Dendritic cell treated with granulocyte-macrophage colony-stimulating factor and Interleukin-4, amounts not matched to agents 40 ng/mL and 50 ng/mL, for 4 days (primary cell): Measurements from ENCODE around the gene PTPRD.

Experiments
- H3K27ac Mint-ChIP-seq: one replicate; pipeline ENCODE4 v1.8.0; 2022; ENCODE audit warnings: mild to moderate bottlenecking, mixed read lengths
- H3K27me3 Mint-ChIP-seq: one replicate; pipeline ENCODE4 v1.8.0; 2022; ENCODE audit warnings: mild to moderate bottlenecking, mixed read lengths
- H3K36me3 Mint-ChIP-seq: one replicate; pipeline ENCODE4 v1.8.0; 2022; ENCODE audit warnings: low read depth, mixed read lengths
- H3K4me1 Mint-ChIP-seq: one replicate; pipeline ENCODE4 v1.8.0; 2022; ENCODE audit warnings: low read depth, mixed read lengths
- H3K4me3 Mint-ChIP-seq: one replicate; pipeline ENCODE4 v1.8.0; 2022; ENCODE audit warnings: mild to moderate bottlenecking, moderate library complexity, mixed read lengths
- H3K9me3 Mint-ChIP-seq: one replicate; pipeline ENCODE4 v1.8.0; 2022; ENCODE audit warnings: mixed read lengths
- intact Hi-C: fragments of 100-400 bp; cut with micrococcal nuclease; formaldehyde crosslinking; loops from one replicate; pipeline ENCODE4 v1.15.0; 2022

The PTPRD gene

DNA sequence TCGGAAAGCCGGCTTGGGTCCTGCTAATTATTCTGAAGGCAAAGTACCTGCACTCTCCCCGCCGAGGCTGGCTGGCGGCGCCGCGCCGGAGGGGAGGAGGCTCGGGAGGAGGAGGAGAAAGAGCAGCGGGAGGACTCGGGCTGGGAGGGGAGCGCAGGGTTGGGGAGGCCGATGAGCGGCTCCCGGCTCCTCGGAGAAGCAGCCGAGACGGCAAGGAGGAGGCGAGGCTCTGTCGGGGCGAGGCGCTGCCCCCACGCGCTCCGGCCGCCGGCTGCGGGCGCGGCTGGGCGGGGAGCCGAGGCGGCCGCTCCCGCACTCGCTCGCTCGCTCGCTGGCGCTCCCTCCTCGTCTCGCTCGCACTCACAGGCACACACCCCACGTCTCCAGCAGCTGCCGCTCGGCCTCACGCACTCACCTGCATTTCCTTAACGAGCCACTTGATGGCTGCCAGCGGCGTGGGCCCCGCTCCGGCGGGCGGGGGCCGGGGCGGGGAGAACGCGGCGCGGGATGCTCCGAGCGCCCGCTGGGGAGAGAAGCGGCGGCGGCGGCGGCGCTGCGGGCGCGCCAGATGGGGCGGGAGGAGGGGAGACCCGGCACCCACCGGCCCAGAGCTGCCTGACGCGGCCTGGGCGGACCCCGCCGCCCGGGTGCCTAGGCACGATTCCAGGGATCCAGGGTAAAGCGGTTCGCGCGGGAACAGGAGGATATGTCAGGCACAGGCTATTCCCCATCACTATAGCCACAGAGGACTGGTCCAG is at the start of gene PTPRD:
PTPRD (minus strand) TSS at position 362 of the 758 bp plus-strand sequence.
- intact Hi-C loops: no loop called here

DNA sequence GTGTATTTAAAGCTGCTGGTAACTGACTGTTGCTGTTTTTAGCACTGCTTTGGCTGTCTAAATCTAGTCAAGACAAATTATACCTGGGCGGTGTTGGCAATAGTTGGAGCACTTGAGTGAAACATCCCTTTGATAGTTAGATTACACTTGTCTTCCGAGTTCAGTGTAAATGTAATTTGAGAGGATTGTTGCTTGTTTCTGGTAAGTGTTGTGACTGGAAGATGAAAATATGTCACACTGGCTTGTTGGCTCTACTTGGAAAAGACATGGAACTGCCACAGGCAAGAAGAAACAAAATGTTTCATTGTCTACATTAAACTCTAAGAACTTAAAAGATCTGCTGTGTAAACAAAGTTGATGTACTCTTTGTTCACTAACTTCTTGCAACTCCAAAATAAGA is 49.2 kb upstream of the PTPRD start:
- no peaks in the 10 kb centered on the region for H3K36me3 Mint-ChIP-seq
- H3K4me3 Mint-ChIP-seq: no peak overlapping the region
- H3K9me3 Mint-ChIP-seq: no peaks in the 10 kb centered on the region
- intact Hi-C loops: no loop called here
- H3K4me1 Mint-ChIP-seq: no peaks in the 10 kb centered on the region
- H3K27me3 Mint-ChIP-seq: no peaks in the 10 kb centered on the region
- no peak overlapping the region for H3K27ac Mint-ChIP-seq

More for the DNA sequence above, at the start of gene PTPRD:
- peaks cover 38% of the 10 kb centered on the region for H3K27me3 Mint-ChIP-seq
- H3K36me3 Mint-ChIP-seq: no peaks in the 10 kb centered on the region
- H3K27ac Mint-ChIP-seq: no peak within 1 kb of the TSS
- H3K4me1 Mint-ChIP-seq: no peaks in the 10 kb centered on the region
- peak within 1 kb of the TSS; percentile 1 for H3K4me3 Mint-ChIP-seq
- H3K9me3 Mint-ChIP-seq: no peaks in the 10 kb centered on the region

DNA sequence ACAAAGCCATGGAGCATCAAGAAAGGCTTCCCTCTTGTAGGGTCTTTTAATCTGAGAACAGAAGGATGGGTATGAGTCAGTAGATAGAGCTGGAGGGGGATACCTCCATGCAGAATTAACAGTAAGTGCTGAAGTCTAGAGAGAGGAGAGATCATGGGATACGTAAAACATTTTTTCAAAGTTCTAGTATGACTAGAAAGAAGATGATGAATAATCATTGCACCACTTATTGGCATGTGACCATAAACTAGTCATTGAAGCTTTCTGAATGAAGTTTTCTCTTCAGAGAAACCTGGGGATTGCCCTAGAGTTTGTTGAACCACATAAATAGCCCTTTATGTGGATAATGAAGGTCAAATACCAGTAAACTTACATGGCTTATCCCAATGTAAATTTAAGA is 48.6 kb upstream of the PTPRD start:
- intact Hi-C loops: no loop called here
- Mint-ChIP-seq H3K4me1 (no peaks in the 10 kb centered on the region), H3K4me3 (no peak overlapping the region), H3K27ac (no peak overlapping the region), H3K36me3 (no peaks in the 10 kb centered on the region), H3K9me3 (no peaks in the 10 kb centered on the region), H3K27me3 (no peaks in the 10 kb centered on the region)

DNA sequence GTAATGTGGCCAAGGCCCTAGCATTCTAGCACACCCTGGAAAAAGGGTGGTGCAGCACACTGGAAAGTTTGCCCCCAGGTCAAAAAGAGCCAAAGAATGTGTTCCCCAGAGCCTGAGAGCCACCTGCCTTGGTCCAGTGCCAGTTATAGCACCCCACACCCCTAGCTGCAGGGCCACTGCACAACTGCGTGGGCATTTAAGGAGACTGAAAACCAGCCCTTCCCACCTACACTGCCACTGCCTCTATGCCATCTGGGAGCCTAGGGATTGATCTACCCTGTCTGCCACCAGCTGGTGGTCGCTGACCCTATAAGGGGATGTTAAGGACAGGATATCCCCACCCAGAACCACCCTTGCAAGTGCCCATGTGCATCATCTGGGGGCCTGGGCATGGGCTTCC is 38.2 kb upstream of the PTPRD start:
- Mint-ChIP-seq H3K36me3 (no peaks in the 10 kb centered on the region), H3K4me3 (no peak overlapping the region), H3K27me3 (no peaks in the 10 kb centered on the region), H3K4me1 (no peaks in the 10 kb centered on the region), H3K9me3 (peaks cover 46% of the 10 kb centered on the region), H3K27ac (no peak overlapping the region)
- intact Hi-C loops: no loop called here

DNA sequence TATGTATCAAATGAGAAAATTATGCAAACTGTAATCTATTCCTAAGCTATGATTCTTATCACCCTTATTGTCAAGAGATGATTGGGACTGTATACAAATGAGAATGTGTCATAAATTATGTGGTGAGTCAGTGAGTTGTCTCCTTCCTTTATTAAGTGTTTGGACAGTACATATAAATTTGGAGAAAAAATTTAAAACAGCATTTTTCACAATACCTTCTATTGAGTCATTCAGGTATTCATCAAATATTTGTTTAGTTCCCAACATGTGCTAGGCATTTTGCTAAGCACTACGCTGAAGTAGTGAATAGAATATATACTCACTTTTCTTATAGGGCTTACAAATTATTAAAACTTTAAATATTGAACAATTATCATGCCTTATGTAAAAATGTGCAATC is 36.3 kb upstream of the PTPRD start:
- H3K4me3 Mint-ChIP-seq: no peak overlapping the region
- H3K4me1 Mint-ChIP-seq: no peaks in the 10 kb centered on the region
- no peaks in the 10 kb centered on the region for H3K36me3 Mint-ChIP-seq
- no peaks in the 10 kb centered on the region for H3K27me3 Mint-ChIP-seq
- intact Hi-C loops: no loop called here
- no peak overlapping the region for H3K27ac Mint-ChIP-seq
- peaks cover 33% of the 10 kb centered on the region for H3K9me3 Mint-ChIP-seq

- Mint-ChIP-seq H3K36me3 (no peaks in the 10 kb centered on the region), H3K27me3 (no peaks in the 10 kb centered on the region), H3K9me3 (no peaks in the 10 kb centered on the region), H3K4me1 (no peaks in the 10 kb centered on the region), H3K27ac (no peak overlapping the region), H3K4me3 (no peak overlapping the region)
- intact Hi-C loops: no loop called here
Observed at GRCh38 chr9:10633785-10634184, 21.0 kb upstream of the PTPRD start.

DNA sequence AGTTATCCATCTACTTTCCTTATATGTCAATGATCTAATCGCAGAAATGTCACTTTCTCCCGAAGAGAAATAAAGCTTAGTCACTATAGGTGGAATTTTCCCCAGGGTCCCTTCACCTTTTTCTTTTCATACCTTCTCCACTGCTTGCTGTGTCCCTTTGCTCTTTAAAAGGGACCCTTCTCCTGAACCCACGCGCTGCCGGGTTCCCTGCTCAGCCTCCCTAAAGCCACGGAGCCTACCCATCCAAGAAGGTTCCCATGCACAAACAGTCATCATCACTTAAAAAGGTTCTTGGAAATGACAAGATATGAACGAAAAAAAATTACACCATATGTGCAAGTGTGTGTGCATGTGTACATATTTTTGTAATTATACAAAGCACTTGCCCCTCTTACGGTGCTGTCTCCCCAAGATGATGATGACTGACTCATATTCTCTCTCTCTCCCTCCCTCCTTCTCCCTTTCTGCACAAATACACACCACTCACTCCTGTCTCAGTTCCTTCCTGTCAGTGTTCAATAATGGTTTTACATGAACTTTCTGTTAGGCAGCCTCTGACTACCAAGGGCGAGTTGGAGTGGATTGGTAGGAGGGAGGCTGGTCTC is 1.5 kb upstream of the PTPRD start:
- Mint-ChIP-seq H3K27ac (no peak overlapping the region), H3K27me3 (peaks cover 38% of the 10 kb centered on the region), H3K4me1 (no peaks in the 10 kb centered on the region), H3K4me3 (no peak overlapping the region), H3K9me3 (no peaks in the 10 kb centered on the region), H3K36me3 (no peaks in the 10 kb centered on the region)
- intact Hi-C loops: no loop called here

DNA sequence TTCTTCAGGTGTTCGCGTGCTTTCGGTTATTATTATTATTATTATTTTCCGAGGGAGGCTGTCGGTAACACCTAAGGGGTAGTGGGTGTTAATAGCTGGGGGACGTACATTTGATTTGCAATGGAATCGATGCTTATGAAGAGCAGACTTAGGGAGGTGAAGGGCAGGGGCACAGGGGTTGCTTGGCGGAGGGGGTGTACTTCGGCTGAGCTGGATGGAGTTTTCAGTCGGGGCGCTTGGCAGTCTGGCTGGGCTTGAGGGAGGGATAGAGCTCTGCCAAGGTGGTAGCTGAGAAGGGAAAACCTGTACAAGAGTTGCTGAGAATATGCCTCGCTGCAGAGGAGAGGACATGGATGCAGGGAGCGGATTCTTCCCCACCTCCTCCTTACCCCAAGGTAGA is 617 bp upstream of the PTPRD start:
- intact Hi-C loops: no loop called here
- Mint-ChIP-seq H3K27ac (no peak overlapping the region), H3K4me1 (no peaks in the 10 kb centered on the region), H3K27me3 (peaks cover 38% of the 10 kb centered on the region), H3K9me3 (no peaks in the 10 kb centered on the region), H3K4me3 (no peak overlapping the region), H3K36me3 (no peaks in the 10 kb centered on the region)

GRCh38 chr9:10605388-10605787 is 7.4 kb downstream of the PTPRD start:
- Mint-ChIP-seq H3K9me3 (no peaks in the 10 kb centered on the region), H3K36me3 (no peaks in the 10 kb centered on the region), H3K4me3 (no peak overlapping the region), H3K4me1 (no peaks in the 10 kb centered on the region), H3K27ac (no peak overlapping the region), H3K27me3 (no peaks in the 10 kb centered on the region)
- intact Hi-C loops: no loop called here

GRCh38 chr9:10604927-10605326 is 7.9 kb downstream of the PTPRD start:
- intact Hi-C loops: no loop called here
- no peaks in the 10 kb centered on the region for H3K36me3 Mint-ChIP-seq
- no peaks in the 10 kb centered on the region for H3K9me3 Mint-ChIP-seq
- no peak overlapping the region for H3K4me3 Mint-ChIP-seq
- H3K4me1 Mint-ChIP-seq: no peaks in the 10 kb centered on the region
- H3K27ac Mint-ChIP-seq: no peak overlapping the region
- H3K27me3 Mint-ChIP-seq: no peaks in the 10 kb centered on the region

DNA sequence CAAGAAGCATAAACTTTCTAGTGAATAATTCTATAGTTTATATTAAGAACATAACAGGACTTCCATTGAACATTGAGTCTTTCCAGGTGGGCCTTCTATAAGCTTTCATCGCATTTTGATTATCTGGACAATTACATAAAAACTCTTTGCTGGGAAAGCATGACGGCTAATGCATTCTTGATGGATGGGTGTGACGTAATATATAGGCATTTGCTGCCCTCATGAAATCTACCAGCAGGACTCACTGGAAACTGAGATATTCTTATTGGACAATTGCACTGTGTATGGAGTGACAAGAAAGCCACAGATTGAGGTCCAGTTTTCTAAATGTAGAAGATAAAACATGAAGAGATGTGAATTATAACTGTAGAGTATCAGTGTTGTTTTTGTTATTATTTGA is 15.0 kb downstream of the PTPRD start:
- no peaks in the 10 kb centered on the region for H3K9me3 Mint-ChIP-seq
- H3K27ac Mint-ChIP-seq: no peak overlapping the region
- intact Hi-C loops: no loop called here
- H3K27me3 Mint-ChIP-seq: no peaks in the 10 kb centered on the region
- no peak overlapping the region for H3K4me3 Mint-ChIP-seq
- no peaks in the 10 kb centered on the region for H3K4me1 Mint-ChIP-seq
- no peaks in the 10 kb centered on the region for H3K36me3 Mint-ChIP-seq

GRCh38 chr9:10594482-10594881 is 18.3 kb downstream of the PTPRD start:
- Mint-ChIP-seq H3K27ac (no peak overlapping the region), H3K9me3 (no peaks in the 10 kb centered on the region), H3K27me3 (no peaks in the 10 kb centered on the region)

GRCh38 chr9:10586407-10586806 is 26.4 kb downstream of the PTPRD start:
- no peaks in the 10 kb centered on the region for H3K27me3 Mint-ChIP-seq
- no peaks in the 10 kb centered on the region for H3K9me3 Mint-ChIP-seq
- H3K36me3 Mint-ChIP-seq: no peaks in the 10 kb centered on the region
- H3K27ac Mint-ChIP-seq: no peak overlapping the region
- no peaks in the 10 kb centered on the region for H3K4me1 Mint-ChIP-seq
- intact Hi-C loops: no loop called here
- H3K4me3 Mint-ChIP-seq: no peak overlapping the region

More at GRCh38 chr9:10594482-10594881, 18.3 kb downstream of the PTPRD start:
- Mint-ChIP-seq H3K36me3 (no peaks in the 10 kb centered on the region), H3K4me1 (no peaks in the 10 kb centered on the region), H3K4me3 (no peak overlapping the region)
- intact Hi-C loops: no loop called here

- Mint-ChIP-seq H3K27ac (no peak overlapping the region), H3K9me3 (no peaks in the 10 kb centered on the region), H3K4me3 (no peak overlapping the region), H3K27me3 (no peaks in the 10 kb centered on the region), H3K36me3 (no peaks in the 10 kb centered on the region), H3K4me1 (no peaks in the 10 kb centered on the region)
- intact Hi-C loops: loop anchor here (10.0 kb wide), 1 partner anchor 57 kb away; no protein-coding TSS in a partner anchor
Observed at GRCh38 chr9:10571699-10572098, 41.1 kb downstream of the PTPRD start.

- H3K27me3 Mint-ChIP-seq: no peaks in the 10 kb centered on the region
- H3K9me3 Mint-ChIP-seq: no peaks in the 10 kb centered on the region
- H3K4me3 Mint-ChIP-seq: no peak overlapping the region
- no peaks in the 10 kb centered on the region for H3K36me3 Mint-ChIP-seq
- intact Hi-C loops: no loop called here
- no peak overlapping the region for H3K27ac Mint-ChIP-seq
- no peaks in the 10 kb centered on the region for H3K4me1 Mint-ChIP-seq
Observed at GRCh38 chr9:10566848-10567247, 46.0 kb downstream of the PTPRD start.
